Colonic mucosa (tissue), 4 donors: Measurements from ENCODE around the gene CCNJL. TPM values are rescaled to one million over a fixed set of nuclear protein-coding genes. Genes with fewer than 3 reads are reported as not detected.
"Not testable (repeated sequence)": the region's sequence is repeated elsewhere in the genome, so short reads cannot be mapped to it uniquely, and the experiment has no call there.

Experiments used
- DNase-seq: peaks from one replicate; pipeline ENCODE4 v3.0.0-alpha.2; 2020
- H3K27ac ChIP-seq: fragments of 200-600 bp; one replicate; pipeline ENCODE4 v1.8.0; 2021
- H3K27me3 ChIP-seq: fragments of 200-600 bp; one replicate; pipeline ENCODE4 v1.8.0; 2021
- H3K36me3 ChIP-seq: fragments of 200-600 bp; one replicate; pipeline ENCODE4 v1.8.0; 2021
- H3K4me1 ChIP-seq: fragments of 200-600 bp; one replicate; pipeline ENCODE4 v1.8.0; 2021; ENCODE audit warnings: mild to moderate bottlenecking
- H3K4me3 ChIP-seq: fragments of 200-600 bp; one replicate; pipeline ENCODE4 v1.8.0; 2021
- H3K9ac ChIP-seq, 2 donors: one replicate each; pipeline ENCODE4 v1.7.0; 2013; ENCODE audit warnings: control low read depth in 2 of 2, low read depth in 2 of 2, low read length in 2 of 2
- H3K9me3 ChIP-seq: fragments of 200-600 bp; one replicate; pipeline ENCODE4 v1.8.0; 2021
- intact Hi-C: fragments of 100-400 bp; cut with DNase I; formaldehyde crosslinking; loops from one replicate; pipeline ENCODE4 v1.14.1; 2022
- total RNA-seq, 2 donors: library from RNA; stranded (reverse); fragmentation: NEBNext Ultra II Directional in 1 of 2; extraction: Animal tissue kit (Norgen Biotek cat#: 25700) in 1 of 2; gene quantifications; one replicate each; pipeline ENCODE4 v1.2.1, GENCODE V29; 2021
- TF ChIP-seq, protein P1 (sequence below): fragments of 200-600 bp; IDR thresholded peaks from one replicate; pipeline ENCODE4 v1.8.0; 2022; ENCODE audit warnings: antibody characterized with exemption, mild to moderate bottlenecking
- donor health status: healthy.
- donor health status: DM: no; HTN: no; CAD: no.
- donor health status: DM: no; HTN: no; CAD: no.

The CCNJL gene
- total RNA-seq, 2 donors from 2014 or later = 14.6 to 21.6 TPM

DNA sequence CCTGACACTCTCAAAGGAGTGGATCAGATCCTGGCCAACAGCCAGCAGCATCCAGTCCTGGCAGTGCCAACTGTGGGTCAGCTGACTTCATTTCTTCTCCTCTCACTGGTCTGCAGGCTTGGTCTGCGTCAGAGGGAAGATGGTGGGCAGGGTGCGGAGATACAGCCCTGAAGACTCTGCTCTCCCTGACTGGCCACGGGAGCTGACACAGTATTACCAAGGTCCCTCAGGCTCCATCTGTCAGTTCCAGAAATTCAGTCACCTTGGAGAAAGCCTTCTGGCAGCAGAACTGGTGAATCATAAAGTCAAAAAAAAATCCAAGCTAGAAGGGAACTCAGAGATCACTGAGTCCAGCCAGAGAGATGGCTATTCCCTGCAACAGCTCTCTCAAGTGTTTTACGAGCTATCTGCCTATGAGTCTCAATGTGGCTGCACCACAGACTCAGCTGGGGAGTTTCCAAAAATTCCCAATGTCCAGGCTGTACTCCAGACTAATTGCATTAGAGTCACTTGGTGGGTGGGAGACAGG is 30.1 kb upstream of the CCNJL start:
- H3K4me3 ChIP-seq = no peak overlapping the region
- H3K9me3 ChIP-seq = no peaks in the 10 kb centered on the region
- H3K4me1 ChIP-seq = no peaks in the 10 kb centered on the region
- intact Hi-C loops = loop anchor here (5.0 kb wide), 1 partner anchor 90 kb away; no protein-coding TSS in a partner anchor
- DNase-seq = no peak
- H3K36me3 ChIP-seq = no peaks in the 10 kb centered on the region
- H3K27ac ChIP-seq = no peak overlapping the region
- no peak overlapping the region for H3K9ac ChIP-seq
- H3K27me3 ChIP-seq = no peaks in the 10 kb centered on the region
- TF ChIP-seq, protein P1, sequence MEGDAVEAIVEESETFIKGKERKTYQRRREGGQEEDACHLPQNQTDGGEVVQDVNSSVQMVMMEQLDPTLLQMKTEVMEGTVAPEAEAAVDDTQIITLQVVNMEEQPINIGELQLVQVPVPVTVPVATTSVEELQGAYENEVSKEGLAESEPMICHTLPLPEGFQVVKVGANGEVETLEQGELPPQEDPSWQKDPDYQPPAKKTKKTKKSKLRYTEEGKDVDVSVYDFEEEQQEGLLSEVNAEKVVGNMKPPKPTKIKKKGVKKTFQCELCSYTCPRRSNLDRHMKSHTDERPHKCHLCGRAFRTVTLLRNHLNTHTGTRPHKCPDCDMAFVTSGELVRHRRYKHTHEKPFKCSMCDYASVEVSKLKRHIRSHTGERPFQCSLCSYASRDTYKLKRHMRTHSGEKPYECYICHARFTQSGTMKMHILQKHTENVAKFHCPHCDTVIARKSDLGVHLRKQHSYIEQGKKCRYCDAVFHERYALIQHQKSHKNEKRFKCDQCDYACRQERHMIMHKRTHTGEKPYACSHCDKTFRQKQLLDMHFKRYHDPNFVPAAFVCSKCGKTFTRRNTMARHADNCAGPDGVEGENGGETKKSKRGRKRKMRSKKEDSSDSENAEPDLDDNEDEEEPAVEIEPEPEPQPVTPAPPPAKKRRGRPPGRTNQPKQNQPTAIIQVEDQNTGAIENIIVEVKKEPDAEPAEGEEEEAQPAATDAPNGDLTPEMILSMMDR = no peak

GRCh38 chr5:160341309-160341870 is 29.0 kb upstream of the CCNJL start:
- Histone ChIP-seq H3K9ac (no peak overlapping the region), H3K27ac (no peak overlapping the region), H3K4me3 (no peak overlapping the region), H3K4me1 (no peaks in the 10 kb centered on the region), H3K36me3 (no peaks in the 10 kb centered on the region), H3K27me3 (no peaks in the 10 kb centered on the region), H3K9me3 (no peaks in the 10 kb centered on the region)
- intact Hi-C loops = loop anchor here (5.0 kb wide), 1 partner anchor 89 kb away; no protein-coding TSS in a partner anchor
- DNase-seq = no peak
- TF ChIP-seq, protein P1 = no peak

- intact Hi-C loops = loop anchor here (5.0 kb wide), 1 partner anchor 88 kb away; no protein-coding TSS in a partner anchor
- not testable (repeated sequence) for H3K4me1 ChIP-seq, H3K27me3 ChIP-seq, DNase-seq, H3K9me3 ChIP-seq, H3K4me3 ChIP-seq, H3K36me3 ChIP-seq, H3K9ac ChIP-seq, H3K27ac ChIP-seq
These were observed 28.1 kb upstream of the CCNJL start for GRCh38 chr5:160340513-160340912.

DNA sequence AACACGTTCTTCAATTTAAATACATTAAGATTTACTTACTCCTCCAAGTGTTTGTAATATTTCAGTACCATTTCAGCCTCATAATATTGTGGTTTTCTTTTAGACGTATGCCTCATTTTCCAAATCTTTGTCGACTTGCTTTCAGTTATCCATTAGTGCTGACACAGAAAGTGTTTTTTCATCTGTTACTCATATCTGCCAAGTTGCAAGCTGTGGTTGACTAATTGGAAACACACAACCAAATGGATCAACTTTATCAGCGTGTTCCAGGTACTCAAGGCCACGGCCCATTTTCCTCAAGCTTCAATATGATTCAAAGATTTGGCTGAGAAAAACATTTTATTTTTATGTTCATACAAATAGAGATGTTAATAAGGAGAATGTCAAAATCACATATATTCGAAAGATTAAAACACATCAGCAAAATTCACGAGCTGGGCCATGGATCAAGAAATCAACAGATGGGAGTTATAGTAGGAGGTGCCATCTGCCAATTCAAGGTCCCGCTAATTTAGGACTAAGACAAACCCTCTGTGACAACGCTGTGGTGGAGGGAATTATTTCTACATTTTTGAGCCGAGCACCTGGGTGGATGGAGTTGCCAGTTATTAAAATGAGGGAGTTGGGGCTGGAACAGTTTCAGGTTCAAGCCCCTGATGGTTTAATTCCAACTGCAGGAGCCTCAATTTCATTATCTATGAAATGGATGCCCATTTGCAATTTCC is 27.2 kb upstream of the CCNJL start:
- Histone ChIP-seq H3K9me3 (no peaks in the 10 kb centered on the region), H3K9ac (no peak overlapping the region), H3K27me3 (no peaks in the 10 kb centered on the region), H3K36me3 (no peaks in the 10 kb centered on the region), H3K27ac (no peak overlapping the region), H3K4me1 (no peaks in the 10 kb centered on the region), H3K4me3 (no peak overlapping the region)
- TF ChIP-seq, protein P1 = no peak
- intact Hi-C loops = loop anchor here (5.0 kb wide), 1 partner anchor 87 kb away; no protein-coding TSS in a partner anchor
- no peak for DNase-seq

- H3K27me3 ChIP-seq, H3K9ac ChIP-seq, DNase-seq, H3K36me3 ChIP-seq, H3K27ac ChIP-seq, H3K4me1 ChIP-seq, intact Hi-C loops, H3K4me3 ChIP-seq, H3K9me3 ChIP-seq: not testable (repeated sequence)
These were observed 22.4 kb upstream of the CCNJL start for GRCh38 chr5:160334716-160335115.

DNA sequence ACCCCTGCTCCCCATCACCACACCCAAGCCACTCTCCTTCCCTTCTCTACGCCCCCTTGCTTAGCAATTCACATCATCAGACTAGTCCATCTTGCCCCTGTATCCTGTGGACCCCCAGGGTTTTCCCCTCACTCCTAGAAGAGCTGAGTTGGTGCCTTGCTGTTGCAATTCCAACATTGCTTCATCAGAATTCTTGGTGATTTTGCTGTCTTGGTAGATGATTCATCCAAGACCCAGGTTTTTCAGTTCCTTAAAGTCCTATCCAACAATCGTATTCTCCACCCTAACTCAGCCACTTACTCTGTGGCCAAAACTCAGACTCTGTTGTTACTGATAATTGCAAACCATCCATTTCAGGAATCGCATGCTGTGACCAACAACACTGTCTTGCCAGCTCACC is 21.4 kb upstream of the CCNJL start:
- no peak overlapping the region for H3K9ac ChIP-seq
- H3K36me3 ChIP-seq = no peaks in the 10 kb centered on the region
- H3K9me3 ChIP-seq = no peaks in the 10 kb centered on the region
- H3K4me1 ChIP-seq = no peaks in the 10 kb centered on the region
- TF ChIP-seq, protein P1 = no peak
- no peak for DNase-seq
- H3K4me3 ChIP-seq = no peak overlapping the region
- no peak overlapping the region for H3K27ac ChIP-seq
- intact Hi-C loops = no loop called here
- H3K27me3 ChIP-seq = no peaks in the 10 kb centered on the region
